Activated CD8-positive, alpha-beta memory T cell treated with anti-CD3 and anti-CD28 coated beads, Interleukin-2, amount 50 U/mL, for 1 hour (primary cell): ENCODE measurements around the gene STARD9.
"Not testable (repeated sequence)": the region's sequence is repeated elsewhere in the genome, so short reads cannot be mapped to it uniquely, and the experiment has no call there.

Experiments used
- DNase-seq: peaks from one replicate; pipeline ENCODE4 v3.0.0-alpha.2; 2020; ENCODE audit errors: extremely low read depth

Gene STARD9

GRCh38 chr15:42729409-42729808 is 154.0 kb downstream of the STARD9 start:
- no peak for DNase-seq

DNA sequence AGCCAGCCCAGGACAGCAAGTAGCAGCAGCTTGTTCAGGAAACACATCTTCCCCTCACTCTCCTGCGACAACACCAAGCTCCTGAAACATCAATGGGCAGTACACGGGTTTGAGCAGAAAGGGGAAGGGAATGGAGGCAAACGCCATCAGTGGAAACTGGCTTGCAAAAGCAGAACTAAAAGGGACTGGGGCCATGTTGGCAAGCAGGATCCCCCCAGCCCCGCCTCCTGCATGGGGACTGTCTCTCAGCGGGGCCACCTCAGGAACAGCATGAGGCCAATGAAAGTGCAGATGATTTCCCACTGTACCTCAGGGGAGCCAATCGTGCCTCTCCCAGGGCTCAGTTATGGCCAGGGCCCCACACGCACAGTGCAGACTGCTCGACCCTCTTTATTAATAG is 154.7 kb downstream of the STARD9 start:
- DNase-seq: no peak

DNA sequence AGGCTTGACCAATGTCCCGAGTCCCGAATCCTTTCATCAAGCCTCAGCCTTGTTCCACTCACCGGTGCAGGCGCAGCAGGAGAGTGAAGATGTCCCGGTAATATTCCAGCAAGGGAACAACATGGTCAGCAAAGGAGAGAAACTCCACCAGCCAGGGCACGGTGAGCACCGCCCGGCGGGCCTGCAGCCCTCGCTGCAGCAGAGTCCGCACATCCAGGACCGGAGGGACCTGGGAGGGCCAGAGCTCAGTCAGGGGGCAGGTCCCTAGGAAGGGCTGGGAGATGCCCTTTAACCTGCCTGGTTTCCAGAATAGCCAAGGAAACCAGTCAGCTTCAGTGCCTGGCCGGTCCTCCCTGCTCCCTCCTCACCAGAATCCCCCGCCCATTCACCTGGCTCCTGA is 155.1 kb downstream of the STARD9 start:
- DNase-seq: no peak

DNA sequence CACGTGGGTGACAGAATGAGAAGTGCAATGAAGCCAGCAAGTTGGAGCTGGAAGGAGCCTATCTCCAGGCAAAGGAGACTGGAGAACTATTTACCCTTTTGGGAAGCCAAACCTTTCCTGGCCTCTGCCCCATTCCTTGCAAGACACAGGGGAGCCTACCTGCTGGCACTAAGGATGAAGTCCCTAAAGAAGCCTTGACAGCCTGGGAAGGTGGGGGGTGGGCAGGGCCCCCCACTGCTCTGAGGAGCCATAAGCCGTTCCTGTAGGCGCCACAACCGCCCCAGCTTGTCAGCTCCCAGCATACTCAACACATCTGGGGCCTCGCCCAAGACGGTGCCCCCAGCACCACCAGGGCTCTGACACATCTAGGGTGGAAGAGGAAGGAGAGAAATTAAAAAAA is 156.1 kb downstream of the STARD9 start:
- no peak for DNase-seq

DNA sequence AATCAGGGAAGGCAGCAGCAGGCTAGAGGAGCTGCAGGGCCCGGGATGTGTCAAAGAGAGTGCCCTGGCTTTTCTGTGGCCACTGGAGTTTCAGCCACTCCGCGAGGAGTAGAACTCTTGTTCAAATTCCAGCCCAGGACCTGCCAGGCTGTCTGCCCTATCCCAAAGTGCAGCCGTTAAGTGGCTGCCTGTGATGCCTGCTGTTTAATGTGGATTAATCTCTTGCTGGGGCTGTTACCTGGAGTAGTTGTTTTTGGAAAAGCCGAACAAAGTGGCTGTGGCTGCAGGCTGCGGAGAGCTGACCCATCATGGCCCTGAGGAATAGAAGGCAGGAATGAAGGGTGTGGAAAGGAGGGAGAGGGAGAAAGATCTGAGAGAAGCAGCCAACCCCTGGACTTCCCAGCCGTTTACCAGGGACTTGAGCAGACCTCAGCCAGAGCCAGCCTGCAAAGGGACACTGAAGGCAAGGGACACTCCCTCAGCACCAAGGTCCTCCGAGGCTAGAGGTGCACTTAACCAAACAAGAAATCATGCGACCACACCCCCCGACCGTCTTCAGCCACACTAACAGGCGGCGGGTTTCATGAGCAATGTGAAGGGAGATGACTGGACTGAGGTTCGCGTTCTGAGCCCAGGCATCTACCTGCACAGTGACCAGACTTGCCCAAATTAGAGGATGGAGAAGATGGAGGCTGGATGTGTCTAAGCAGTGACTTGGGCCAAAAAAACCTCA is 156.9 kb downstream of the STARD9 start:
- DNase-seq: no peak

GRCh38 chr15:42733027-42733426 is 157.6 kb downstream of the STARD9 start:
- DNase-seq: no peak

- DNase-seq: no peak
Observed at GRCh38 chr15:42734076-42734672, 158.8 kb downstream of the STARD9 start.

GRCh38 chr15:42735382-42736165 is 160.2 kb downstream of the STARD9 start:
- no peak for DNase-seq

DNA sequence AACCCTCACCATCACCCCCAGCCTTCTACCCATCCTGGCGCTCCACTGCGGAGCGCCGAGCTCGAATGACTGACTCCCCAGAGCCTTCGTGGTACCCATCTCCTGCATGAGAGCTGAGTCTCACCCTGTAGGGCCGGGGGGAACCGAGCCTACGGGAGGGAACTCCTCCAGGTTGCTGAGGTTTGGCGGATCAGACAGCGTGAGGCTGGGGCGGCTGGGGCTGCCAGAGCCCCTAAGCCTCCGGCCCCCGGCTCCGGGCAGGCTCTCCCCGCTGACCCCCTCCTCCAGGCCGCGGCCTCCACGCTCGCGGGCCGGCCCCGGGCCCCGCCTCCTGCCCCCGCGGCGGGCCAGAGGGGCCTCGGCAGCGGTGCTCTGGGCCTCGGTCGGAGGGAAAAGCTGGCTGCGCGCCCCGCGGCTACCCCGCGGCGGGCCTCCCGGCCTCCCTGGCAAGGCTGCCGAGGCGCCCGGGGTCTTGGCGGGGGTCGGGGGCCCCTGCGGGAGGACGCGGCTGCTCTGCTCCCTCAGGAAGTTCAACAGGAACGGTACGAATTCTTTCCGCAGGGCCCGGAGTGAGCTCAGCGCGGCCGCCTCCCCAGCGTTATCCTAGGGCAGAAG is 160.9 kb downstream of the STARD9 start:
- no peak for DNase-seq

DNA sequence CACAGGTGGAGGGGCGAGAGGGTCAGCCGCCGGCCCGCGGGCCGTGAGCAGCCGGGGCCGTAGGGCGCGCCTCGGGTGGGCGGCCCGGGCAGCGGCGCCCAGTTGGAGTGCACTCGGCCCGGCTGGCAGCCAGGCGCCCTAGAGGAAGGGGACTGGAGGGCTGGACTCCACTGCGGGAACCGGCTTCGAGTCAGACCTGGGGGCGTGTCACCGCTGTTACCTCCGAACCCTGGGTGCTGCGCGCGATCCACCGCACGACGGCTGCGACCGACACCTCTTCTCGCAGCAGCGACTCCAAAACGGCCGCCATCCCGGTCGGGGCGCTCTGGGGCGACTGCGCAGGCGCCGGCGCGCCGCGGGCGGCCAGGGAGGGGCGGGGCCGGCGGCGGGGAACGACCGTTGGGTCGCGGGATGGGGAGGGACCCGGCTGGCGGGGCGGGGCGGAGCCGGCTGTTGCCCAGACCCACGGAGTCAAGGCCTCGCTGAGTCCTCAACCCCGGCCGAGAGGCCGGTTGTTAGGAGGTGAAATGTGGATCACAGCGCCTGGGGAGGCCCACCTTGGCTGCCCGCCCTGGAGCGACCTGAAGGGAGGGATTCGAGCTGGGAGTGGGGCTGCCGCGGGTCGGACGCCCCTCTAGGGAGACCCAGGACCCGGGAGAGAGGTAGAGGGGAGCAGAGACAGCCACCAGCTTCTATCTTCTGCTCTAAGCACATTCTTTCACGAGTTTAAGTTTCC is 161.6 kb downstream of the STARD9 start, which contains the start of gene CDAN1:
TSS of gene CDAN1 (minus strand) at position 336 of the 736 bp plus-strand sequence. CDS start at position 310, 26 bp downstream.
- peak; percentile 59 for DNase-seq

DNA sequence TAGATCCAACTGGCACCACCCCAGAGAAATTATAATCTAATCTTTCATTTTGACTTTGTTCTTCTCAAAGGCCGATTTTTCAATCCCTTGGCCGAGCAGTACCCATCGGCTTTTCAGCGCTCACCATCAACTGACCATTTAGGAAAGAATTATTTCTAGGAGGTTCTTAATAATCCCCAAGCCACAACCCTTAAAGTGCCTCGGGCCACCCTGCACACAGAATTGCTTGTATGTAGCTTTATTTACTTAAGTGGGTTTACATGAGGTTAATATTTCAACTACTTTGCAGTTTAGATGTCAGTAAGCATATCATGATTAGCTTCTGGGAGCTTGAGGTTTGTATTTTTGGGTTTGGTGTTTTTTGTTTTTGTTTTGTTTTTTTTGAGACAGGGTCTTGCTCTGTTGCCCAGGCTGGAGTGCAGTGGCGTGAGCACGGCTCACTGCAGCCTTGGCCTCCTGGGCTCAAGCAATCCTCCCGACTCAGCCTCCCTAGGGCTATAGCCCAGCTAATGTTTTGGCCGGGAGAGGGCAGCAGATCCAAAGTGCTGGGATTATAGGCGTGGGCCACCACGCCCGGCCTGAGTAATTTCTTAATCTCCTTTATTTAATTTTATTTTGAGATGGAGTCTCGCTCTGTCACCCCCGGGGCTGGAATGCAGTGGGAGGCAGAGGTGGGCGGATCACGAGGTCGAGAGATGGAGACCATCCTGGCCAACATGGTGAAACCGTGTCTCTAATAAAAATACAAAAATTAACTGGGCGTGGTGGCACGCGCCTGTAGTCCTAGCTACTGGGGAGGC is 162.3 kb downstream of the STARD9 start:
- DNase-seq: no peak

DNA sequence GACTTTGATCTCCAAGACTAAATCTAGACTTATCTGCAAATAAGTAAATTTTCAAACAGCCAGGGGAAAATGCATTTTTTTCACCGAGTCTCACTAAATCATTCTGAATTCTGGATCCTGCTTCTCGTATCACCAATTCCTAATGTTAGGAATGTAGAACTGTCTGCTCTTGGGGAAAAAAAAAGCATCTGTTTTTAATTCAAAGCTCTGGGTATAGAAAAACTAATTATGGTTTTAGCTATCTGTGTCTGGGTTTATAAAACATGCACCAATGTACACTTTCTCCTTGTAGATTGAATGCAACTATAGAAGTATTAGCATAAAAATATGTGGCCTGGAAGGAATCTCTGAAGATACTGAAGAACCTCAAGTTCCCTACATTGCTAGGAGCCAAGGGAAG is 166.3 kb downstream of the STARD9 start:
- no peak for DNase-seq

DNA sequence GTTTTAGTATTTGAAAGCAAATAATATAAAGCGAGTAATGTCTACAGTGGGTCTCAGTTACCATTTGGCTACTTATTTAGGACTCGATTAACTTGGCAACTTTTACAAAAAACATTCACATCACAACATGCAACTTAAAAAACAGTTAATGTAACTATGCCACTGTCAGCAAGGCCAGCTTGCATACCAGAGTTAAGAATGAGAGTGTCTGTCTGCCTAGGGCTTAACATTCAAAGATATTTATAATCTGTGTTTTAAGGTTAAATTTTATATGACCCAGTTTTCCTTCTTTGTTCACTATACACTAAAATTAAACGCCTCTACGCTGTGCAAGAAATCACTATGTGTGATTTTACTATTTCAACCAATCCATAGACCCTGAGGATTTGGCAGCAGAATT is 166.7 kb downstream of the STARD9 start:
- DNase-seq: no peak

- DNase-seq: no peak
Observed at GRCh38 chr15:42744195-42744594, 168.8 kb downstream of the STARD9 start.

- DNase-seq: no peak
Observed at GRCh38 chr15:42749266-42749665, 173.9 kb downstream of the STARD9 start.

DNA sequence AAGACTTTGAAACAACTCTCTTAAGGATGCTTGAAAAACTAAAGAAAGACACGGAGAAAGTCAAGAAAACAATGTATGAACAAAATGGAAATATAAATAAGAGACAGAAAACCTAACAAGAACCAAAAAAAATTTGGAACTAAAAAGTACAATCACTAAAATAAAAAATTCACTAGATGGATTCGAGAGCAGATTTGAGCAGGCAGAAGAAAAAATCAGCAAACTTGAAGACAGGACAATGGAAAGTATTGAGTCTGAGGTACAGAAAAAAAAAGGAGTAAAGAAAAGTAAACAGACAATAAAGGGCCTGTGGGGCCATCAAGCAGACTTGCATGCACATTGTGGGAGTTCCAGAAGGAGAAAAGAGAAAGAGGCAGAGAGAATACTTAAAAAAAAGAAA is 174.9 kb downstream of the STARD9 start:
- DNase-seq: no peak

DNA sequence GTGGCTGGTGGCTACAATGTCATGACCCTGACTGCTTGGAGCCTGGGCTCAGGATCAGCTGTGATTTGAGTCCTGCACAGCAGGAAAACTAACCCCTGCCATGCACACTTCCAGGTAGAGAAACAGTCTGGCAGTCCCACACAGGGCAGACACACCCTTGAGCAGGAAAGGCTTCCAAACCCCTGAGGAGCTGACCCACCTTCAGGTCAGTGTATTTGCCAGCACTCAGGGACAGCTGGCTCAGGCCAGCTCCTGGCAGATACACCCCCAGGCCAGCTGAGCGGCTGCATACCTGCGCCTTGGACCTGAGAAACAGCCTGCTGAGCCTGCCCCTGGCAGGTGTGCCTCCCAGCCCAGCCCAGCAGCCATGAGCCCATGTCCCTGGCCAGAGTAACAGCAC is 183.7 kb downstream of the STARD9 start:
- no peak for DNase-seq

DNA sequence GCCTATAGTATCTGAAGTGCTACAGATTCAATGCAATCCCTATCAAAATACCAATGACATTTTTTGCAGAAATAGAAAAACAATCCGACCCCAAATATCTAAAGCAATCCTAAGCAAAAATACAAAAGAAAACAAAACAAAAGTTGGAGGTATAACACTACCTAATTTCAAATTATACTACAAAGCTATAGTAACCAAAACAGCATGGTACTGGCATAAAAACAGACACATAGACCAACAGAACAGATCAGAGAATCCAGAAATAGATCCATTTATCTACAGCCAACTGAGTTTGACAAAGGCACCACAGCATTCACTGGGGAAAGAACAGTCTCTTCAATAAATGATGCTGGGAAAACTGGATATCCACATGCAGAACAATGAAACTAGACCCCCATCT is 185.4 kb downstream of the STARD9 start:
- no peak for DNase-seq

DNA sequence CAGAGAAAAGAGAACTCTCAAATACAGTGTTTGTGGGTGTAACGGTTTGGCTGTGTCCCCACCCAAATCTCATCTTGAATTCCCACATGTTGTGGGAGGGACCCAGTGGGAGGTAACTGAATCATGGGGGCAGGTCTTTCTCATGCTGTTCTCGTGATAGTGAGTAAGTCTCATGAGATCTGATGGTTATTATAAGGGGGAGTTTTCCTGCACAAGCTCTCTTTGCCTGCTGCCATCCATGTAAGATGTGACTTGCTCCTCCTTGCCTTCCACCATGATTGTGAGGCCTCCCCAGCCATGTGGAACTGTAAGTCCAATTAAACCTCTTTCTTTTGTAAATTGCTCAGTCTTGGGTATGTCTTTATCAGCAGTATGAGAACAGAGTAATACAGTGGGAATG is 186.4 kb downstream of the STARD9 start:
- DNase-seq: not testable (repeated sequence)

- not testable (repeated sequence) for DNase-seq
Observed at GRCh38 chr15:42764154-42764731, 188.8 kb downstream of the STARD9 start.
